Right atrium auricular region (tissue), 2 donors: ENCODE measurements around the gene INPP5J. TPM values are rescaled to one million over a fixed set of nuclear protein-coding genes. Genes with fewer than 3 reads are reported as not detected.
A peak's percentile ranks its signal among the peaks of the same experiment; 100 is the strongest.

ENCODE experiments used
- DNase-seq: peaks from one replicate; pipeline ENCODE4 v3.0.0-alpha.2; 2019; ENCODE audit warnings: low spot score
- H3K27ac ChIP-seq, 2 donors: fragments of 200-600 bp; sonication (generic); 1 replicate in 1 of 2; 2 replicates in 1 of 2; pipeline ENCODE4 v1.5.1; 2016 to 2019
- H3K27me3 ChIP-seq, 2 donors: fragments of 200-600 bp; sonication (generic); one replicate each; pipeline versions ENCODE4 v1.5.1 to v1.6.0; 2017 to 2019
- H3K36me3 ChIP-seq: fragments of 200-600 bp; sonication (generic); one replicate; pipeline ENCODE4 v1.5.1; 2016
- H3K4me1 ChIP-seq, 2 donors: fragments of 200-600 bp; sonication (generic); one replicate each; pipeline versions ENCODE4 v1.5.1 to v1.6.0; 2017 to 2019
- H3K4me3 ChIP-seq, 2 donors: fragments of 200-600 bp; sonication (generic); 1 replicate in 1 of 2; 2 replicates in 1 of 2; pipeline ENCODE4 v1.5.1; 2017 to 2019; ENCODE audit warnings: mild to moderate bottlenecking in 1 of 2, moderate library complexity in 1 of 2
- H3K9me3 ChIP-seq, 2 donors: fragments of 200-600 bp; sonication (generic); one replicate each; pipeline ENCODE4 v1.5.1; 2019
- total RNA-seq, 2 donors: library from RNA; depleted of rRNA; stranded (reverse); fragments of >200 nt; gene quantifications; one replicate each; pipeline ENCODE4 v1.1.0, GENCODE V29; 2016
- TF ChIP-seq, protein P1 (sequence below), 2 donors: fragments of 200-600 bp; sonication (generic); IDR thresholded peaks; one replicate each; pipeline ENCODE4 v1.5.1; 2019; ENCODE audit warnings: antibody characterized with exemption in 2 of 2

INPP5J gene
- total RNA-seq, 2 donors from 2014 or later = 17.6 to 26.3 TPM

GRCh38 chr22:31148488-31148887 lies 25.7 kb downstream of the INPP5J start:
- TF ChIP-seq, protein P1, sequence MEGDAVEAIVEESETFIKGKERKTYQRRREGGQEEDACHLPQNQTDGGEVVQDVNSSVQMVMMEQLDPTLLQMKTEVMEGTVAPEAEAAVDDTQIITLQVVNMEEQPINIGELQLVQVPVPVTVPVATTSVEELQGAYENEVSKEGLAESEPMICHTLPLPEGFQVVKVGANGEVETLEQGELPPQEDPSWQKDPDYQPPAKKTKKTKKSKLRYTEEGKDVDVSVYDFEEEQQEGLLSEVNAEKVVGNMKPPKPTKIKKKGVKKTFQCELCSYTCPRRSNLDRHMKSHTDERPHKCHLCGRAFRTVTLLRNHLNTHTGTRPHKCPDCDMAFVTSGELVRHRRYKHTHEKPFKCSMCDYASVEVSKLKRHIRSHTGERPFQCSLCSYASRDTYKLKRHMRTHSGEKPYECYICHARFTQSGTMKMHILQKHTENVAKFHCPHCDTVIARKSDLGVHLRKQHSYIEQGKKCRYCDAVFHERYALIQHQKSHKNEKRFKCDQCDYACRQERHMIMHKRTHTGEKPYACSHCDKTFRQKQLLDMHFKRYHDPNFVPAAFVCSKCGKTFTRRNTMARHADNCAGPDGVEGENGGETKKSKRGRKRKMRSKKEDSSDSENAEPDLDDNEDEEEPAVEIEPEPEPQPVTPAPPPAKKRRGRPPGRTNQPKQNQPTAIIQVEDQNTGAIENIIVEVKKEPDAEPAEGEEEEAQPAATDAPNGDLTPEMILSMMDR (IDR thresholded peaks at IDR 0.05) = no peak
- DNase-seq = no peak
- Histone ChIP-seq H3K27ac (peak overlapping the region; percentile 69 to 70), H3K27me3 (no peaks in the 10 kb centered on the region), H3K4me1 (peaks cover 0 to 14% of the 10 kb centered on the region in 2 donors), H3K9me3 (no peaks in the 10 kb centered on the region), H3K4me3 (no peak overlapping the region), H3K36me3 (no peaks in the 10 kb centered on the region)

DNA sequence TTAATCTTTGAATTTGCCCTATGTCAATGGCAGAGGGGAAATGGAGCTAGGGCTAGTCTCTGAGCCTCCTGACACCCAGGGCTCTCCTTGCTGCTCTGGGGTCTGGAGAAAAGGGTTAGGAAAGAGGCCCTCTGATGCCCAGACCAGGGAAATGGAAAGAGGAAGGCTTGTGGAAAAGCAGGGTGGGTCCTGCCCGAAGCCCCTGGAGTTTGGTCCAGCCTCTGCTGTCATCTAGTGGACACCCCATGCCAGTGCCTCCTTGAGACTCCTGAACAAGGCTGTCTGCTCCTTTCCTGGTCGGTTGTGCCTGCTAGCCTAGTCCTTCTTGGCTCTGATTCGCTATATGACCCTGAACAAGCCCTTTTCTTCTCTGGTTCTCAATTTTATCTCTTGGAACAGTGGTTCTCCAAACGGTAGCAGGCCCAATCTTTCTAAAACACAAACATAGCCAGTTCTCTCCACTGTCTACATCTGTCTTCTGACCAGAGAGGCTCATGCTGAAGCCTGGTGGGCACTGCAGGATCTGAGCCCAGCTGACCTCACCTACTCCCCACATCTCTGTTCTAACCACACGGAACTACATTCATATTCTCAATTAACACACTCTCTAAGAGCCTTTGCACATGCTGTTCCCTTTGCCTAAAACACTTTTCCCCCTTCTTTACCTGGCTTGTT lies 26.3 kb downstream of the INPP5J start:
- Histone ChIP-seq H3K4me3 (no peak overlapping the region), H3K27me3 (no peaks in the 10 kb centered on the region), H3K4me1 (peaks cover 0 to 11% of the 10 kb centered on the region in 2 donors), H3K9me3 (no peaks in the 10 kb centered on the region), H3K27ac (peak overlapping the region; percentile 69 to 70), H3K36me3 (no peaks in the 10 kb centered on the region)
- TF ChIP-seq, protein P1 (IDR thresholded peaks at IDR 0.05) = peak; percentile 89 to 94
- DNase-seq = peak; percentile 86

GRCh38 chr22:31150615-31151014 lies 27.8 kb downstream of the INPP5J start:
- no peaks in the 10 kb centered on the region for H3K36me3 ChIP-seq
- TF ChIP-seq, protein P1 (IDR thresholded peaks at IDR 0.05) = no peak

DNA sequence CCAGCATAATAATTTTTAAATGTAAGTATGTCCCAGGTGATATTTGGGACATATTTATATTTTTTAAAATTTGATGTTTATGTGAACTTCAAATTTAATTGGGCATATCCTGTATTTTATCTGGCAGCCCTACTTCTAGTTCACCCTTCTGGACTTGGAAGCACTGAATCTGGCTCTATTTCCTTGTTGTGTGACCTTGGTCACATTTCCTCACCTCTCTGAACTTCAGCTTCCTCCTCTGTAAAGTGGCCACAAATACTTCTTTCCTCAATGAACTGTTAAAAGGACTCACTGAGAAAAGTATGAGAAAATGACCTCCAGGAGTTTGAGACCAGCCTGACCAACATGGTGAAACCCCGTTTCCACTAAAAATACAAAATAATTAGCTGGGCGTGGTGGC lies 29.1 kb downstream of the INPP5J start:
- Histone ChIP-seq H3K4me3 (no peak overlapping the region), H3K36me3 (no peaks in the 10 kb centered on the region), H3K4me1 (peaks cover 0 to 24% of the 10 kb centered on the region in 2 donors), H3K9me3 (no peaks in the 10 kb centered on the region), H3K27me3 (no peaks in the 10 kb centered on the region), H3K27ac (no peak overlapping the region)
- TF ChIP-seq, protein P1 (IDR thresholded peaks at IDR 0.05) = no peak
- no peak for DNase-seq

More at GRCh38 chr22:31150615-31151014, 27.8 kb downstream of the INPP5J start:
- no peaks in the 10 kb centered on the region for H3K9me3 ChIP-seq
- H3K4me1 ChIP-seq = peaks cover 0 to 21% of the 10 kb centered on the region in 2 donors
- H3K27ac ChIP-seq = no peak overlapping the region
- H3K27me3 ChIP-seq = no peaks in the 10 kb centered on the region
- no peak overlapping the region for H3K4me3 ChIP-seq
- no peak for DNase-seq

DNA sequence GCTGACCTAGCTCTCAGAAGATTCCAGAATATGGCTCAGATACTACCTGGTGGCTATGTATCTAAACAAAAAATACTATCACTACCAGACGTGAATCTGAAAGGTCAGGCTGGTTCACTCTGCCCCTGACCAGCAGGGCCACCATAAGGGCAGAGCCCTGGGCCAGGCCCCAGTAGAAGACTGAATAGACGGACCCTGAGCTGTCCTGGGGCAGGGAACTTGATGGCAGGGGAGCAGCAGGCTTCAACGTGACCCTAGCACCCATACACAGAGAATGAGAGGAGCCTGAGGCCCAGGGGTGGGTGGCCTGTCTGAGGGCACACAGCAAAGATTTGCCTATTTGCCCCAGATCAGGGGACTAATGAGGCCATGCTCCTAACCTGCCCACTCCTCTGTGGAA lies 30.6 kb downstream of the INPP5J start:
- no peak overlapping the region for H3K27ac ChIP-seq
- H3K27me3 ChIP-seq = no peaks in the 10 kb centered on the region
- H3K4me1 ChIP-seq = peaks cover 0 to 22% of the 10 kb centered on the region in 2 donors
- DNase-seq = no peak
- no peaks in the 10 kb centered on the region for H3K9me3 ChIP-seq
- H3K4me3 ChIP-seq = no peak overlapping the region
- TF ChIP-seq, protein P1 (IDR thresholded peaks at IDR 0.05) = no peak
- H3K36me3 ChIP-seq = no peaks in the 10 kb centered on the region

GRCh38 chr22:31154975-31155374 lies 32.2 kb downstream of the INPP5J start:
- H3K4me3 ChIP-seq = no peak overlapping the region
- no peaks in the 10 kb centered on the region for H3K36me3 ChIP-seq
- no peaks in the 10 kb centered on the region for H3K27me3 ChIP-seq
- H3K9me3 ChIP-seq = no peaks in the 10 kb centered on the region
- TF ChIP-seq, protein P1 (IDR thresholded peaks at IDR 0.05) = no peak
- peak overlapping the region; percentile 17 to 60 for H3K27ac ChIP-seq
- no peak for DNase-seq
- H3K4me1 ChIP-seq = peaks cover 0 to 13% of the 10 kb centered on the region in 2 donors
